Muscle of arm (tissue), 12 donors: ENCODE measurements around the gene SEC16B. TPM values are rescaled to one million over a fixed set of nuclear protein-coding genes. Genes with fewer than 3 reads are reported as not detected.

Experiments
- DNase-seq: peaks from one replicate; pipeline ENCODE4 v3.0.0-alpha.2; 2013
- polyA plus RNA-seq, 12 donors: library from polyadenylated mRNA; unstranded; fragments of 120-200 nt; gene quantifications; one replicate each; pipeline ENCODE4 v1.2.1, GENCODE V29; 2013; ENCODE audit not compliant: insufficient read length in 12 of 12

Gene SEC16B
- polyA plus RNA-seq, 12 donors = 3.8 to 11.4 (median 5.9) TPM; not detected in 1

- no peak for DNase-seq
These were observed 7.3 kb upstream of the SEC16B start for GRCh38 chr1:177977141-177977540.

DNA sequence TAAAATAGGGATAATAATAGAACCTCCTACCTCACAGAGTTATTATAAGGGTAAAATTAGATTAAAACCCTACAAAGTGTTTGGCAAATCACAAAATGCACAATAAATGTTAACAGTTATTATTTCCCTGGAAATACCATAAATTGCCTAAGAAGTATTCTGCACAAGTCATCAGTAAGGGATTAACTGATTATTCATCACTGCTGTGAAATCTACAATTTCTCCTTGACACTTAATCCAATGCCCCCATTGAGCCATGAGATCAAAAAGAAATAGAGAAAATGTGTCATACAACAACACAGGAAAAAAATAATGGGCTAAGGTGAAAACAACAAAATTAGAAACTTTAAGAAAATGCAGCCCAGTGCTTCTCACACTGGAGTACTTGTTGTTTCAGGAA is 6.7 kb upstream of the SEC16B start:
- no peak for DNase-seq

- DNase-seq = no peak
These were observed 6.0 kb upstream of the SEC16B start for GRCh38 chr1:177975588-177976495.

- no peak for DNase-seq
These were observed 3.7 kb upstream of the SEC16B start for GRCh38 chr1:177973585-177973984.

- DNase-seq = no peak
These were observed 749 bp downstream of the SEC16B start for GRCh38 chr1:177969109-177969508.

DNA sequence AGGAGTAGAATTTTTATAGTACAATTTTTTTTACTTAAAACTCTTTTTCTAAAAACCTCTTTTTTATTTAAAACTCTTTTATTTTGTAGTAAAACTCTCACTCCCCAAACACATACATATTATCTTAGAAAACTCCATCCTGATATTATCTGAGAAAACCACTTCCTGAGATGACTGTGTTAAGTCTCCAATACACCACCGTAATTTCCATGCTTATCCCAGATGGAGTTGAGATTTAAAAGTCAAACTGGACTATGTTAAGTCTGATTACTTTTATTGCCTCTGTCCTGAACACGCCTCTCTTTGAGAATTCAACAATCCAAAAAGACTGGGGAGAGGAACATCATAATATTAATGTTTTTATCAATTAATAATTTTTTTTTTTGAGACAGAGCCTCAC is 3.7 kb downstream of the SEC16B start:
- DNase-seq = no peak

DNA sequence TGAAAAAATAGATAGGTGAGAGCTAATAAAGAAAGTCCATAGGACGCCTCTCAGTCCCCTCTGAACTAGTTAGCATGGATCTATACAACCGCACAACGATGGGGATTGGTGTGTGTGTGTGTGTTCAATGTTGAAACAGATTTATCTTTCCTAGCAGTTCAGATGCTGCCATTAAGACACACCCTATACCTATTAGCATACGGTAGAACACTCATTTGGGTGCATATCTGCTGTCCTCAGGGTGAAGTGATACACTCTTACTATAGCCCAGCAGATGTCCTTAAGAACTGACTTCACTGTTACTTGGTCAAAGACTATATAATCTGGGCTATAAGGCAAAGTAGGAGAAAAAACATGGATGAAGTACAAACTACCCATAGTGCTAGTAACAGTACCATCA is 4.6 kb downstream of the SEC16B start:
- no peak for DNase-seq

- DNase-seq = no peak
These were observed 5.5 kb downstream of the SEC16B start for GRCh38 chr1:177964336-177964735.

GRCh38 chr1:177960939-177961622 is 8.8 kb downstream of the SEC16B start:
- no peak for DNase-seq

- DNase-seq = no peak
These were observed 9.9 kb downstream of the SEC16B start for GRCh38 chr1:177959811-177960515.

DNA sequence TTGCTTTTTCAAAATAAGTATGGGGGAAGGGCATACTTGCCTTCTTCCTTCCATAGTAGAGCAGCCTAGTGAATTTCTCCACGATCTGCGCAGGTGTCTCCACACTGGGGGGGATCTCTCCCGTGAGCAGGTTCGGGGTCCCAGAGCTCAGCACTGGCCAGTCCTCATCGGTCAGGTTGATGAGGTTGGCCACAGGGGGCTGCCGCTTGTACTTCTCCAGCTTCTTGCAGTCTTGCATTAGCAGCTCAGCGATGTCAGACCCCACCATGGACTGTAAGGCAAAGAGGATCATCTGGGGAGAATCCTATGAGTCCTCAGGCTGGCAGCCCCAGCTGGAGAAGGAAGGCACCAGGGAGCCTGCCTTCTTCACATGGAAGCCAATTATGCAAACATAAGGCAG is 11.8 kb downstream of the SEC16B start:
- no peak for DNase-seq

- no peak for DNase-seq
These were observed 15.8 kb downstream of the SEC16B start for GRCh38 chr1:177954076-177954475.

- DNase-seq = no peak
These were observed 16.3 kb downstream of the SEC16B start for GRCh38 chr1:177953549-177953948.

- no peak for DNase-seq
These were observed 17.2 kb downstream of the SEC16B start for GRCh38 chr1:177952691-177953090.

DNA sequence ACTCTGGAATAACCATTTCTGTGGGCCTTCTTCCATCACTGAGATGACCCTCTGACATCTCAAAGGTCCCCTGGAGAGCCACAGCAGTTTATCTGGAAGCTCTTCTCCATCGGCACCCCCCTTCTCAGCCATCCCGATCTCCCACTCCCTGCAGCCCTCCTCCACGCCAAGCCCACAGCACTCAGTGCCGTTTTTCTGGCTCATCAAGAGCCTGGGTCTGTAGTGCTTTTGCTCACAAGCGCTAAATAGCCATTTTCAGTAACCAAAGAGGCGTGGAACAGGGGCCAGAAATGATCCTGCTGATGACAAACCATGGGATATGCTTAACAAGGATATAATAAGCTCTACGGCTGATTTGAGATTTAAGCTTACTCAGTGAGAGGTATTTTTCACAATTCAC is 17.6 kb downstream of the SEC16B start:
- DNase-seq = no peak

DNA sequence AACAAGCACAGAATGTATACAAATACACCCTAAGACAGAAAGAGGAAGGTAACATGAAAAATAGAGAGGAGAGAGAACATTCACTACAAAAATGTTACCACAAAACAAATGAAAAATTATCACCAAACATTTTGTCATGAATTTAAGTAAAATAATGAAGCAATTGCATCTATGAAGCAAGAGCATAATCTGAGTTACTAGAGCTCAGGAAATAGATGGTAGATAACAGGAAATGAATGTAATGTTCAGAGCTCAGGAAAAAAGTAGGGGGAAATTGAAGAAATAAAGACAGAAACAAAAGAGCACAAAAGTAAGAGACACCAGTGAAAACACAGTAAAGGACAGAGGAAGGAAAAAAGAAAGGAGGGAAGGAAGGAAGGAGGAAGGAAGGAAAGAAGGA is 19.4 kb downstream of the SEC16B start:
- no peak for DNase-seq

GRCh38 chr1:177948336-177948972 is 21.4 kb downstream of the SEC16B start:
- peak; percentile 74 for DNase-seq

DNA sequence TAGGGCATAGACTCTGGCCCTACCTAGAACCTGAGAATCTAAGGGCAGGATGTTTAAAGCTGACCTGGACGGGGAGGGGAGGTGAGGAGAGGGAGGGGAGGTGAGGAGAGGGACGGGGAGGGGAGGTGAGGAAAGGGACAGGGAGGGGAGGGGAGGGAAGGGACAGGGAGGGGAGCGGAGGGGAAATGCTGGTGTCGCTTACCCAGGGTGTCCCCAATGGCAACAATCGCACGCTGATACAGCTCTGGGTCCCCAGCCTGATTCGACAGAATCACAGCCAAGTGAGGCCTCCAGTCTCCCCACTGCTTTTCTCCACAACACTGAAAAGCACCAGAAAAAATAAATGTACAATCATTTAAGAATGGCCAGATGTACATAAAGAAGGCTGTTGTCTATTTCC is 22.2 kb downstream of the SEC16B start:
- no peak for DNase-seq

GRCh38 chr1:177945943-177946650 is 23.8 kb downstream of the SEC16B start:
- DNase-seq = peak; percentile 46

DNA sequence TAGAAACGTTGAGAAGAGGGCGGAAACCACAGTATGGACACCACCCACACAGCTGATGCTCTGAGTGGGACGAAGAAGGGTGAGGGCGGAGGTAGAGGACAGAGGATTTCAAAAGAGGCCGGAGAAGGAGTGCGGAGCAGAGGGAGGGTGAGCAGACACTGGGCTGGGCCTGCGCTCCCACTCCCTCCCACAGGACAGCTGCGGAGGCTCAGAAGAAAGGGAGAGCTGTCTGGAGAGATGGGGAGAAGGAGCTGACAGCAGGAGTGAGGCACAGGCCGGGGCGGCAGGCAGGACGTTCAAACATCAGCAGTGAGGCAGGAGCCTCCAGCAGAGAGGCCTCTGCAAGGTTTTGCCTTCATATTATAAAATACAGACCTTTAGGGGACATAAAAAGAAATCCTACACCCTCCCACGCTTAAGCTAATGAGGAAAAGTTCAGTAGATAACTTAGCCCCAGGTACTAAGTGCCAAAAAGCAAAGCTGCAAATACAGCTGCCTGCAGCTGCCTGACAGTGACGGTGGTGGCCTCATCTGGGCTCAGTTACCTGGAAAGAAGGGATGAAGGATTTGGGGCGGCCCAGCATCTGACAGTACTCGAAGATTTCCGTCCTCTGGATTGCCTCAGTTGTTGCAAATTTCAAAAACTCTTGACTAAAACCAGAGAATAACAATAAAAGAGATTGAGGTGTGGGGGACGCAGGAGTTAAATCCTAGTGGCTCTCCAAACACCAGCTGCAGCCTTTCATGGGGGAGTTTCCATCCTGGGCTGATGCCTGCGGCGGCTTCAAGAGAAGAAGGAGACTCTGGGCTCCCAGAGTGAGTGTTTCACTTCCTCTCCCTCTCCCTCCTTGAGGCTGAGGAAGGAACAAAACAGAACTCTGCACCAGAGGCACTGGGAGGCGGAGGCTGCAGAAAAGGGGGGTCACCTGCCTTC is 25.6 kb downstream of the SEC16B start:
- DNase-seq = peak; percentile 42
